GM13976 (cell line): ENCODE measurements around the gene TMEM59L.

Experiments
- DNase-seq: peaks from one replicate; pipeline ENCODE4 v3.0.0; 2012; ENCODE audit warnings: low spot score
- CTCF ChIP-seq: IDR thresholded peaks from 2 replicates; pipeline ENCODE4 v1.5.1; 2012; ENCODE audit warnings: borderline replicate concordance, mild to moderate bottlenecking; ENCODE audit not compliant: insufficient read depth; ENCODE audit errors: extremely low read depth, missing control alignments, control extremely low read depth
- in situ Hi-C: fragments of 300-500 bp; cut with MboI; formaldehyde crosslinking; loops from one replicate; pipeline ENCODE4 v1.12.0; 2022; ENCODE audit warnings: low sequenced_read_pairs, mixed read lengths, inconsistent platforms; ENCODE audit not compliant: unreplicated experiment

Gene TMEM59L

GRCh38 chr19:18660051-18660910 lies 47.6 kb downstream of the TMEM59L start:
- no peak for DNase-seq
- in situ Hi-C loops: no loop called here
- no peak for TF ChIP-seq CTCF

GRCh38 chr19:18660939-18661670 lies 48.4 kb downstream of the TMEM59L start:
- no peak for DNase-seq
- no peak for TF ChIP-seq CTCF
- in situ Hi-C loops: no loop called here

- no peak for DNase-seq
- in situ Hi-C loops: no loop called here
- TF ChIP-seq CTCF: no peak
These were observed 50.5 kb downstream of the TMEM59L start for GRCh38 chr19:18662972-18663732.

GRCh38 chr19:18663940-18664530 lies 51.4 kb downstream of the TMEM59L start:
- no peak for DNase-seq
- in situ Hi-C loops: no loop called here
- TF ChIP-seq CTCF: no peak

- in situ Hi-C loops: no loop called here
- no peak for DNase-seq
- TF ChIP-seq CTCF: no peak
These were observed 53.1 kb downstream of the TMEM59L start for GRCh38 chr19:18665771-18666202.

GRCh38 chr19:18666317-18666716 lies 53.6 kb downstream of the TMEM59L start:
- no peak for DNase-seq
- in situ Hi-C loops: no loop called here
- no peak for TF ChIP-seq CTCF
